Nephron progenitor cell (in vitro differentiated cells): ENCODE results near the gene PTMA.

ENCODE experiments used
- DNase-seq: peaks from one replicate; pipeline ENCODE4 v3.0.0; 2021
- H3K27ac Mint-ChIP-seq: 2 replicates; pipeline ENCODE4 v1.8.0; 2021; ENCODE audit warnings: mild to moderate bottlenecking, moderate library complexity, mixed read lengths
- H3K27me3 Mint-ChIP-seq: 2 replicates; pipeline ENCODE4 v1.8.0; 2021; ENCODE audit warnings: mild to moderate bottlenecking, low read depth, mixed read lengths; ENCODE audit not compliant: poor library complexity
- H3K36me3 Mint-ChIP-seq: 2 replicates; pipeline ENCODE4 v1.8.0; 2021; ENCODE audit warnings: low read depth, mixed read lengths
- H3K4me1 Mint-ChIP-seq: 2 replicates; pipeline ENCODE4 v1.8.0; 2021; ENCODE audit warnings: mixed read lengths
- H3K4me3 Mint-ChIP-seq: 2 replicates; pipeline ENCODE4 v1.8.0; 2021; ENCODE audit warnings: mild to moderate bottlenecking, moderate library complexity, mixed read lengths
- H3K9me3 Mint-ChIP-seq: 2 replicates; pipeline ENCODE4 v1.8.0; 2021; ENCODE audit warnings: mild to moderate bottlenecking, moderate library complexity, mixed read lengths
- CTCF ChIP-seq: fragments of 200-600 bp; sonication (generic); IDR thresholded peaks from 2 replicates; pipeline ENCODE4 v1.5.0; 2021; ENCODE audit warnings: antibody characterized with exemption

PTMA gene

GRCh38 chr2:231684314-231685223, 23.8 kb upstream of the PTMA start:
- no peak for TF ChIP-seq CTCF

GRCh38 chr2:231685349-231686191, 22.8 kb upstream of the PTMA start:
- Mint-ChIP-seq H3K4me3 (peak overlapping the region; percentile 68), H3K27ac (no peak overlapping the region), H3K27me3 (peaks cover 3% of the 10 kb centered on the region), H3K36me3 (no peaks in the 10 kb centered on the region), H3K4me1 (peaks cover 64% of the 10 kb centered on the region), H3K9me3 (no peaks in the 10 kb centered on the region)
- peak; percentile 17 for TF ChIP-seq CTCF
- DNase-seq = no peak

More at GRCh38 chr2:231684314-231685223, 23.8 kb upstream of the PTMA start:
- Mint-ChIP-seq H3K9me3 (no peaks in the 10 kb centered on the region), H3K27me3 (peaks cover 4% of the 10 kb centered on the region), H3K27ac (no peak overlapping the region), H3K4me3 (no peak overlapping the region), H3K36me3 (no peaks in the 10 kb centered on the region), H3K4me1 (peaks cover 68% of the 10 kb centered on the region)
- no peak for DNase-seq

GRCh38 chr2:231686192-231687100, 21.9 kb upstream of the PTMA start:
- H3K36me3 Mint-ChIP-seq = no peaks in the 10 kb centered on the region
- peaks cover 69% of the 10 kb centered on the region for H3K4me1 Mint-ChIP-seq

GRCh38 chr2:231687133-231687852, 21.0 kb upstream of the PTMA start:
- Mint-ChIP-seq H3K27ac (peak overlapping the region; percentile 20), H3K27me3 (peaks cover 3% of the 10 kb centered on the region), H3K4me1 (peaks cover 60% of the 10 kb centered on the region), H3K4me3 (peak overlapping the region; percentile 63), H3K36me3 (no peaks in the 10 kb centered on the region), H3K9me3 (no peaks in the 10 kb centered on the region)
- TF ChIP-seq CTCF = peak; percentile 51
- peak; percentile 78 for DNase-seq

More at GRCh38 chr2:231686192-231687100, 21.9 kb upstream of the PTMA start:
- Mint-ChIP-seq H3K27me3 (peaks cover 3% of the 10 kb centered on the region), H3K9me3 (no peaks in the 10 kb centered on the region), H3K4me3 (peak overlapping the region; percentile 63), H3K27ac (peak overlapping the region; percentile 20)
- DNase-seq = no peak
- TF ChIP-seq CTCF = no peak

- no peak overlapping the region for H3K27ac Mint-ChIP-seq
- peak overlapping the region; percentile 63 for H3K4me3 Mint-ChIP-seq
- H3K36me3 Mint-ChIP-seq = no peaks in the 10 kb centered on the region
- no peak for DNase-seq
- H3K4me1 Mint-ChIP-seq = peaks cover 54% of the 10 kb centered on the region
- H3K27me3 Mint-ChIP-seq = peaks cover 3% of the 10 kb centered on the region
- TF ChIP-seq CTCF = no peak
- no peaks in the 10 kb centered on the region for H3K9me3 Mint-ChIP-seq
Observed at GRCh38 chr2:231687961-231688360, 20.4 kb upstream of the PTMA start.
